Astrocyte (in vitro differentiated cells and primary cell): Measurements from ENCODE around the gene TMCC1.

Experiments used
- CTCF ChIP-seq: IDR thresholded peaks from 2 replicates; pipeline ENCODE4 v1.5.1; 2011; ENCODE audit warnings: low read depth, mild to moderate bottlenecking, inconsistent platforms, low read length, moderate library complexity; ENCODE audit not compliant: insufficient read depth
- EZH2 ChIP-seq: IDR thresholded peaks from 2 replicates; pipeline ENCODE4 v1.6.1; 2012; ENCODE audit warnings: mild to moderate bottlenecking, low read length, inconsistent platforms; ENCODE audit not compliant: insufficient read depth

- no peak for TF ChIP-seq CTCF
- no peak for TF ChIP-seq EZH2
Observed at GRCh38 chr3:129746629-129747028, 146.9 kb downstream of the TMCC1 start.
